HG03097 (cell line): ENCODE data around the gene MPST.

Source experiments
- ATAC-seq: cut with Tn5 transposase; IDR thresholded peaks from one replicate; pipeline ENCODE4 v1.9.1; 2021; ENCODE audit not compliant: unreplicated experiment, low FRiP score

MPST gene

DNA sequence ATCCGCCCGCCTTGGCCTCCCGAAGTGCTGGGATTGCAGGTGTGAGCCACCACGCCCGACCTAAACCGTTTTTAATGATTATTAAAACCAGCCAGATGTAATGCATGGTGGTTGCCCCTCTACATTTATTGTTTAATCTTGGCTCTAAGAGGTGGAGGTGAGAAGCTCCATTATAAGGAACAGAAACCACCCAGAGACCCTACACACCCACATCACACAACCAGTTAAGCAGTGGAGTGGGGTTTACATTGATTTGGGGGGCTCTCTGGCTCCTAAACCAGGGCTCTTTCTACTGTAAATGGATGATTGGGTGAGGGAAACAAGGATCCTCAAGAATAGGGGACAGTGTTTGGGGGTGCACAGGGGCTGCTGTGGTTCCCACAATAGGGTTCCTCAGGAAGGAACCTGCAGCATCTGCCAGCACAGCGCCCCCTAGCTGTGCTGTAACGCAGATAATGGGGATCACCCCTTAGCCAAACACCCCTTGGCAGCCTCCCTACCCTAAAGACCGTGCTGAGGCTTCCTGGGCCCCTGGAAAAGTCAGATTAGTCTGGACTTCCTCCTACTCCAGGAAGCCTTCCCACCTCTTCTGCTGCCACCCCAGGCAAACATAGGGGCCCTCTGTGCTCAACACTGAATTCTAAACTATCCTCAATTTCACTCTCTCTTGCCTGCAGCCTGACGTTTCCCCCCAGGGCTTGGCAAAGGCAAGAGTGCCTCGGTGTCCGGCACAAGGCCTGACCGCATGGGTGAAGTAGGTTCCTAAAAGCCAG, 2.4 kb downstream of the MPST start:
- no peak for ATAC-seq

DNA sequence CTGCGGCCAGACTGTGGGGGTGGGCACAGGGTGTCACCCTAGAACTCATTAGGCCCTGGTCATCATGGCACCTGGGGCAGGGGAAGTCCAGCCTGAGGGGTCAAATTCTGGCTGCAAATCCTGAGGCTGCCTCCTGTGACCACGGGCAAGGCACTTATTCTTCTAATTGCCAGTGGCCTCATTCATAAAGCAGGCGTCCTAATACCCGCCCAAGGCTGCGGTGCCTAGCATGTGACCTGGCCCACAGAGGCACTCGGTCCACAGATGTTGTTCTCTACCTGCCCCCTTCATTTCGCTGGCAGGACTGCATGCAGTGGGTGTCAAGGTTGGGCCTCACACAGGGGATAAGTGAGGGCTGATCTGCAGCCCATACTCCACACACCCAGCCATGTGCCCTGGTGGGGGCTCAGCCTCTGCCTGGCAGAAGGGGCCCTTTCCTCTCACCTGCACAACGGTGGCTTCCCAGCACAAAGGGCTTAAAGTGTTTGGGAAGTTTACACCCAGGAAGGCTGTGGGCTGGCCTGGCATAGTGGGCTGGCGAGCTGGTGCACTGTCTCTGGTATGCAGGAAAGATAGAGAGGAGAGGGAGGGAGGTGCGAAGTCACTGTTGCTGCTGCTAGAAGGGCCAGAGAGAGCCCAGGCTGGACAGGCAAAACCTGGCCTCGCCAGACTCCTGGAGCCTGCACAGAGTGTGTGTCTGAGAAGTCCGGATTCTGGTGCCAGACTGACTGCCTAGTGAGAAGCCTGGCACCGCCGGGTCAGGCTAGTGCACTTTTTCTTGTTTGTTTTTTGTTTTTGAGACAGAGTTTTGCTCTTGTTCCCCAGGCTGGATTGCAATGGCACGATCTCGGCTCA, 3.2 kb downstream of the MPST start:
- ATAC-seq: no peak

DNA sequence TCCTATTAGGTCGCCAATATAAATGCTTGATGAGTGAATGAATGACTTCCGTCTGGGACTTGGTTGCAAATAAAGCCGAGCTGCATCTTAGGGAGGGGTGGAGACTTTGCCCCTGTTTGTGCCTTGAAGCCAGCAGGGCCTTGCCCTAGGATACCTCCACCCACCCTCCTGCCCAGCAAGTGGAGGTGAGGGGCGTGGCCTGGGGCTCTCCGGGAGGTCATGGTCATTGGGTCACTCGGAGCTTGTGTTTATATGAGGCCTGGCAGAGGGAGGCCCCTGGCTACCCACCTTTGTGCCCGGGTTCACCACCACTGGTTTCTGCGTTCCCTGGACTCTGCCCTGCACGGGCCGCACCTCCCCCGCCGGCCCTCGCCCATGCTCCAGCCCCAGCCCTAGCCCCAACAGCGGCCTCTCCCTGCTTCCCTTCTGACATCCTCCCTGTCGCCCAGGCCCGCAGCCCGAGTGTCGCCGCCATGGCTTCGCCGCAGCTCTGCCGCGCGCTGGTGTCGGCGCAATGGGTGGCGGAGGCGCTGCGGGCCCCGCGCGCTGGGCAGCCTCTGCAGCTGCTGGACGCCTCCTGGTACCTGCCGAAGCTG, 4.3 kb downstream of the MPST start:
- ATAC-seq: no peak

DNA sequence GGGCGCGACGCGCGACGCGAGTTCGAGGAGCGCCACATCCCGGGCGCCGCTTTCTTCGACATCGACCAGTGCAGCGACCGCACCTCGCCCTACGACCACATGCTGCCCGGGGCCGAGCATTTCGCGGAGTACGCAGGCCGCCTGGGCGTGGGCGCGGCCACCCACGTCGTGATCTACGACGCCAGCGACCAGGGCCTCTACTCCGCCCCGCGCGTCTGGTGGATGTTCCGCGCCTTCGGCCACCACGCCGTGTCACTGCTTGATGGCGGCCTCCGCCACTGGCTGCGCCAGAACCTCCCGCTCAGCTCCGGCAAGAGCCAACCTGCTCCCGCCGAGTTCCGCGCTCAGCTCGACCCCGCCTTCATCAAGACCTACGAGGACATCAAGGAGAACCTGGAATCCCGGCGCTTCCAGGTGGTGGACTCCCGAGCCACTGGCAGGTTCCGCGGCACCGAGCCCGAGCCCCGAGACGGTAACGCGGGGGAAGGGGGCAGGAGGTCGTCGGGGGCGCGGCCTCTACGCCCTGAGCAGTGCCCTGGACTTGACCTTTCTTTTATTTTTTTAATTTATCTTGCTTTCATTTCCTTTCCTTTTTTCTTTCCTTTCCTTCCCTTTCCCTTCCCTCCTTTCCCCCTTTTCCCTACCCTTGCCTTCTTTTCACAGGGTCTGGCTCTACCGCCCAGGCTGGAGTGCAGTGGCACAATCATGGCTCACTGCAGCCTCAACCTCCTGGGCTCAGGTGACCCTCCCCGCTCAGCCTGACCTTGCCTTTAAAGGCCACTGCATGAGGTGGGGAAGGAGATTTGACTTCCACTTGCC, 5.0 kb downstream of the MPST start:
- no peak for ATAC-seq

DNA sequence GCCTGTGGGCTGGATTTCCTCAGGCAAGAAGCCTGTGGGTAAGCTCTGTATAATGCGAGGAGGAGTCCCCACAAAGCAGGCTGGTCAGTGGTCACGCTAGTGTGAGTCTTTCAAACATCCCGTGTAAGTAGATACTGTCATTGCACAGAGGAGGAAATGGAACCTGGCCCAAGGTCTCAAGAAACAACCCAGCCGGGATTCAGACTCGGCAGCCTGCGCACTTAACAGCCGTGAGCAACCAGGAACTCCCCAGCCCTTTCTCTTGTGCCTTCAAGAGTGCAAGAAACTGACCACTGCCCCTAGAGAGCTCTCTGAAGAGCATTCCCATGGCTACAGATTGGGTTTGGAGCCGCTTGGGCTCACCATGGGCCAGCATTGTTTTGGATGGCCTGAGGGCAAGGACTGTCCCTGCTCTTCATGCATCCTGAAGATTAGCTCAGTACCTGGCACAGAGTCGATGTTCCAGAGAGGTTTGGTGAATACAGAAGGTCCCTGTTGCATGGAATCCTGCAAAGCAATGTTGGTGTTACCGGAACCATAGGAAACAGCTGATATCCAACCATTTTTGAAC, 6.0 kb downstream of the MPST start:
- no peak for ATAC-seq

DNA sequence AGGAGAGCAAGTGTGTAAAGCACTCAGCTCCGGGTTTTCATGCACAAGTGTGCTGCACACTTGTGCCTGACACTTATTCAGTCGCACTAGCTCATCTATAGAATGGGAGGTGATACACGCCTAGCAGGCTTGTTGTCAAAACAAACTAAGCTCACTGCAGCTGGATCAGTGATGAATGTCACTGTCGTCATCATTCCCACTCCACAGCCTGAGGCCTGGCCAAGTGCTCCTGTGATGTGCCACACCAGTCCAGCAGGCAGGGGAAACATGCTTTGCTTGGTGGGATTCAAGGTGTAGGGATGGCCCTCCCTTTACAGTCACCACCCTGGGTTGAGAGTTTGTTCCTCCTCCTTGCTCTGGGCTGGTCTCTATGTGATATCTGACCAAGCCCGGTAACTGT, 6.8 kb downstream of the MPST start:
- ATAC-seq: no peak

DNA sequence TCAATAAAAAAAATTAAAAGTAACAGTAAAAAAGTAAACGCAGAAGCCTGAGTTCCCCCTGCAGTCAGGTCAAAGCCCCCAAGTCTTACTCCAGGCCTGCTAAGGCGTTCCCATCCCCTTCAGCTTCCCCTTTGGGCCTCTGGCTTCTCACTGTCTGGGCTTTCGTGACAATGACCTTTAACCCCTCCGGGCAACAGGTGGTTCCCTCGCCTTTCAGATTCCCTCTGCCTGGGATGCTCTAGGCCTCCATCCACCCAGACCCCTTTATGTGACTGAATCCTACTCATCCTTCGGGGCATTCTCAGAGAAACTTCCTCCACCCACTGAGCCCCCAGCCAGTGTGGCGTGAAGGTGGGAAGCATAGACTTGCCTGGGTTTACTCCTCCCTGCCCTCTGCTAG, 8.0 kb downstream of the MPST start:
- no peak for ATAC-seq

DNA sequence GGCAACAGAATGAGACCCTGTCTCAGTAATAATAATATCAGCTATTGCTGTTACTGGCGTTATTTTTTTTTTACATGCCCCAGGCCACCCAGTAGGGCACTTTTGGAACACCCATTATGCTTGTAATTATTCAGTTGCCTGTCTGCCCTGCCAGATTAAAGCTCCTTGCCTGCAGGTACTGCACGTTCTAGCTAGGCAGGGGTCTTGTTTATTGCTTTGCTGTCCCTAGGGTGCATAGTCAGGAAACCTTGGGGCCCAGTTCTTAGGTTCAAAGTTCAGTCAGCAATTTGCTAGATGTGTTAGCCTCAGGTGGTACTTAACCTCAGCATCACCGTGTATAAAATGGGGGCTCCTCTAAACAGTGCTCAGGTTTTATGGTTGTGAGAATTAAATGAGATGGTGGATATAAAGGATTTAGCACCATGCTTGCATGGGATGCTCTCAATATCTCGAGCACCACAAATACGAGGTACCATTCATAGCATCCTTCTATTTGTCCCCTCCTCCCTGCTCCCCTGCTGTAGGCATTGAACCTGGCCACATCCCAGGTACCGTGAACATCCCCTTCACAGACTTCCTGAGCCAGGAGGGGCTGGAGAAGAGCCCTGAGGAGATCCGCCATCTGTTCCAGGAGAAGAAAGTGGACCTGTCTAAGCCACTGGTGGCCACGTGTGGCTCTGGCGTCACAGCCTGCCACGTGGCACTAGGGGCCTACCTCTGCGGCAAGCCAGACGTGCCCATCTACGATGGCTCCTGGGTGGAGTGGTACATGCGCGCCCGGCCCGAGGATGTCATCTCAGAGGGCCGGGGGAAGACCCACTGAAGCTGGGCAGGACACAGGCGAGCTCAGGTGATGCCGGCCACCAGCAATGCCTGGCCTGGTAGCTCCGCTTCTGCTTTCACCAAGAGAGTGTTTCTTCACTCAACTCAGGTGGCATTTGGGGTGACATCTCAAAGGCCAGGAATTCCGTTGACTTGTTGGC, 9.4 kb downstream of the MPST start:
- no peak for ATAC-seq

DNA sequence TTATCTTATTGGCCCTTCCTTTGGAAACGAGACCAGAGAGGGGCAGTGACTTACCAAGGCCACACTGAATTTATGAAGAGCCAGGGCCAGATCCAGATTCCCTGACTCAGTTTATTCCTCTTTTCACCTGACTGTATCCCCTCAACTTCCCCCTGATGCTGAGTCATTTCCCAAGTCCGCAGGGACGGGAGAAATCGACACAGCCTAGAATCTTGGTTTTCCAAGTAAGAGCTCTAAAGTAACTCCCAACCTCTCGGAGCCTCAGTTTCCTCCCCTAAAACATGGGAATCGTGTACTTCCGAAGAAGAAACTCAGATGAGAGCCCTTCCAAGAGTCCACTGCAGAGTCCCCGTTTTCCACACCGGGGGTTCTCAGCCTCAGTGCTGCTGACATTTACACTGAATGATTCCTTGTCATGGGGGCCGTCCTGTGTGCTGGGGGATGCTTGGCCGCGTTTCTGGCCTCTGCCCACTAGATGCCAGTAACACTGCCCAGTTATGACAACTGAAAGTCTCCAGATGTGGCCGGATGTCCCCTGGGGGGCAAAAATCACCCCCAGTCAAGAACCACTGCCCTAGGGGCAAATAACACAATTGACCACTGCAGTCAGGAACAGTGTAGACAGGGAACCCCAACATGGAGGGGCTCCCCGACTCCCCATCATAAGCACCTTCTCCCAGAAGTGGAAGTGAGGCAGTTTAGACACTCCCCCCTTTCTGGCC, 11.2 kb downstream of the MPST start:
- no peak for ATAC-seq

DNA sequence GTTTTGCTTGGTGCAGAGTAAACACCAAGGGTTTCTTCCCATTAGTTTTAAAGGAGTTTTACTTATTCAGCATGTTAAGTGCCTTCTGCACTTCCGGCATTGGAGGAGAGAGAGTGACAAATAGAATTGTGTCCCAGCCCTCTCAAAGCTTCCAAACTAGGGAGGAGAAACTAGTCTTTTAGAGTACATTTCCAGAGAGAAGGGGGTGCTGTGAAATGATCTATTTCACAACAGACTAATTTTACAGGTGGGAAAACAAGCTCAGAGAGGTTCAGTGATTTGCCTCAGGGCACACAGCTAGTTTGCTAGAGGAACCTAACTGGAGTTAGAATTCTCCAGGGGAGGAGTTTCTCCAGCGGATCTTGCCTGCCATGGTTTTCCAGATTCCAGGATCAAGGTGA, 12.6 kb downstream of the MPST start:
- no peak for ATAC-seq

DNA sequence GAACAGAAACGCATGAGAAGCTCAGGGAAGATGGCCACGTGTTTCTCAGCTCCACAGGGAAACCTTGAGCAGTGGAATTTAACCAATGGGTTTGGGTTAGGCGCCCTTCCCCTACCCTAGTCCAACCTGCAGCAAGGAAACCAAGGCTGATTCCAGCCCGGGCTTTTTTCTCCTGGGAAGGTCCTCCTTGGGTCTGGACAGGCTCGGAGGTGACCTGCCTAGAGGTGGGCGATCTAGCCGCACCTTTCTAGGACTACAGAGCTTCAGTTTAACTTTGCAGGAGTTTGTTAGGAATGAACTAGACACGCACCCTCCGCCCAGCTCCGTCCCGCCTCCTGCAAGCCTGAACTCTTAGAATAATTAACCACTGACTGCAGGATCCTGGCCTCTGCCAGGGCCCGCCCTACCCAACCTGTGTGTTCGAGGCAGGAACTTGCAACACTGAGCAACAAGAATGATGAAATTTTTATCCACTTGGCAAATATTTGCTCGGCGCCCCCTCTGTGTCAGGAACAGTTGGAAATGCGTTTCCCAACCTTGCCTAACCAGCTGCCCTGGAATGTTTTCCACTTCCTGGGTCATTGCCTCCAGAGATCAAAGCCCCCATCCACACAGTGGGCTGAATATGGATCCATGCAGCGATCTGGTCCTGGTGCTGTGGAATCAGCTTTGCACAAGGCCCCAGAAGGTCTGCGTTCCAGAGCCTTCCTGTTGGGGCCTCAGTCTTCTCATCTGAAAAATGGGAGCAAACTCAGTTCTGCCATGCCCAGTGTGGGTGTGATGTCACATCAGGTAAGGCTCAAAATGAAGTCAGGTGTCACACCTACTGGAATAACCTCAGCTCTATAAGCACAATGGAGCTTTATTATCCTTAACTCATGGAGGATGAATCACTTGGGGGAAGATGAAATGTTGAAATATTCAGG, 13.3 kb downstream of the MPST start:
- ATAC-seq: no peak

DNA sequence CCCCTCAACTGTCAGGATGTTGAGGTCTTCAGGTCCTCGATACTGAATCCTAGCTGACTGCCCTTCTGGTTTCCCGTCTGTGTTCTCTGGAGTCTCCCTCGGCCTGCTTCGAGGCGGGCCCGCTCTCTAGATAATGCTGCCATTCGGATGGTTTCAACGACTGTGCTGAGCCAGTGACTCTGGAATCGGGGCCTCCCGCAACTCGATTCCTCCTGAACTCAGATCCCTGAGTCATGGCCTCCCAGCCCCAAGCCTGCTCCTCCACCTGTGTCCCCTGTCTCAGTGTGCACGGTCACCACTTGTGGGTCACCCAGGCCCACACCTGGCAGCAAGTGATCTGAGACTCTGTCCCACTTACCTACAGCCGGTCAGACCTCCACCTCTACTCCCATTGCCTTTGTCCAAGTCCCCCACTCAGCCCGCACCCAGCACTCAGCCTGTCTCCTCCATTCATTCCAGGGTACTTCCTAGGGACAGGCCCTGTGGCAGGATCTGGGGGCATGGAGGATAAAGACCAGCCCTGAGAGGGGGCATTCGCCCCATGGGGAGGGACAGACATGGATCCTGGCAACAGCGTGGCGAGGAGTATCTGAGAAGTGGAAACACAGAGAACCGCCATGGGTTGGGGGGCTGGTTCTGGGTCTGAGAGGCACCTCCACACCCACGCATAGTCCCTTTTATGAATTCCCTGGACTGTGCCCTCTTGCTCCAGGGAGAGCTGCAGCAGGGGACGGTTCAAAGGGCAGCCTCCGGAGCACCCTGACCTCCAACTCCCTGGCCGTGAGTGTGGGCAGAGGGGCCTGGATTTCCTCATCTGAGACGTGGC, 14.3 kb downstream of the MPST start:
- ATAC-seq: no peak

DNA sequence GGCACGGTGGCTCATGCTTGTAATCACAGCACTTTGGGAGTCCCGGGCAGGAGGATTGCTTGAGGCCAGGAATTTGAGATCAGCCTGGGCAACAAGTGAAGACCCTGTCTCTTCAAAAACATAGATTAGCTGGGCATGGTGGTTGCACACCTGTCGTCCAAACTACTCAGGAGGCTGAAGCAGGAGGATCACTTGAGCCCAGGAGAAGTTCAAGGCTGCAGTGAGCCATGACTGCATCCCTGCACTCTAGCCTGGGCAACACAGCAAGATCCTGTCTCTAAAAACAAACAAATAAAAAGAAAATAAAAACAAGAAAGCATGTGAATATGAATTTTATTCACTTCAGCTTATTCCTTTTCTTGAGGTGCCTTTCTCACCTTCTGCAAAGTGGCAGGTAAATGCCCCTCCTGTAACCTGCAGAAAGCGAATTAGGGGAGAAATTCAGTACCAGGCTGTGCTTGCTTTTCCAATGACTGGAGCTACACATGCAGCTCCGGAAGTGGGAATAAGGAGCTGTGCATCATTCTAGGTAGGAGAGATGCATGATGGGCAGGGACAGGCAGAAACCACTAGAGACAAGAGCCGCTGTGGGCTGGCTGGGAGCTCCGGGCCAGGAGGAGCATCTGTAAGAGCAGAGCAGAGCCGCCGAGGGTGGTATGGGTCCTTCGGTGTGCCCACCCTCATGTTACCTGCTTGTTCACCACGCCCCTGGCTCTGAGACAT, 17.3 kb downstream of the MPST start:
- no peak for ATAC-seq

DNA sequence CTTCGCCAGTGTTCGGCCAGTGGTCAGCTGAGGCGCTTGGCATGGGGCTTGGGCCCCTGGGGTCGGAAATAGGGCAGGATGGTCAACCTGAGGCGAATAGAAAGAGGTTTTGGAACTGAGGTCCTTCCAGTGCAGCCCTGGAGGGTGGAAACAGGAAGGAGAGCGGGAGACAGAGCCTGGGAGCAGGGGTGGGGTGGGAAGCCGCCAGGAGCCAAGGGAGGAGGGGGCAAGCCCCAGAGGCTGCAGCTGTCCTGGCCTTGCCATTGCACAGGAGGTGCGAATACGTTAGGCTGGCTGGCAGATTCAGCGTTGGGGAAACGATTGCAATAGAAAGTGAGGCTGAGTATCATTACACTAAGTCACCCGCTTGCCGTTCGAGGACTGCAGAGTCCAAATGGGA, 18.1 kb downstream of the MPST start:
- ATAC-seq: no peak

DNA sequence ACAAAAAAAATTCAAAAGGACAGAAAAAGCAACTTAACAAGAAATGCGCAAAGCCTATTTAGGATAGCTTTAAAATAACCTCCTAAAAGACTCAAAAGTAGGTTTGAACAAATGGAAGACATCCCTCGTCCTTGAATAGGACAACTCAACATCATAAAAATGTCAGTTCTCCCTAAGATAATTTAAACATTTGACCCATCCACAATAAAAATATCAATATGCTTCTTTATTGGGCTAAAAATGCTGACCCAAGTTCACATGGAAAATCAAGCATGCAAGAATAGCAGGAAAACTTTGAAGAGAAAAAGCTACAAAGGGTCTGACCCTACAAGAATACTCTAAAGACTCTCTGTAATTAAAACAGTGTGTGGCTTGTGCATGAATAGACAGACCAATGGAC, 19.9 kb downstream of the MPST start:
- no peak for ATAC-seq

DNA sequence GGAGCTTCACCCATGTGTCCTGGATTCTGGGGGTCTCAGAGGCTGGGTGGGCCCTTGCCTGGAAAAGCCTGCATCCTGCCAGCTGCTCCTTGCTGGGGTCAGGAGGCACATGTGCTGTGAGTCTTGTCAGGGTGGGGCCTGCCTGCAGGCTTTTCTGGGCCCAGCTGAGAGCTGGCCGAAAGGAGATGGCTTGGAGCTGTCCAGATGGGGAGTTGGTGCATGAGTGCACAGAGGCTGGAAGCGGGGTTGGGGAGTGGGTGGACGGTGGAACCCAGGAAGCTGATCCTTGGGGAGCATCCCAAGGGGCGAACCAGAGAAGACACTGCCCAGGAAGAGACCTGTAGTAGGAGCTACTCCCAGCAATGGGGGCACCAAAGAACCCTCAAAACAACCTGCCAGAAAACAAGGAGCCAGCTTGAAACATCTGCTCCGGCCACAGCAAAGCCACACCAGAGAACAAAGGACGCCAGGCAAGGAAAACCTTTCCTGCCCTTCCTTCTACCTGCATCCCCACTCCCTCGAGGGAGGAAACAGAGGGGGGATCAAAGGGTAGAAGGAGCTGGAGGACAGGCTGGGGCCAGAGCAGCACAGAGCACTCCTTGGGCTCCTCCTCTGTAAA, 23.8 kb downstream of the MPST start:
- ATAC-seq: no peak
